ENCODE results near the gene SORBS1.

The SORBS1 gene

DNA sequence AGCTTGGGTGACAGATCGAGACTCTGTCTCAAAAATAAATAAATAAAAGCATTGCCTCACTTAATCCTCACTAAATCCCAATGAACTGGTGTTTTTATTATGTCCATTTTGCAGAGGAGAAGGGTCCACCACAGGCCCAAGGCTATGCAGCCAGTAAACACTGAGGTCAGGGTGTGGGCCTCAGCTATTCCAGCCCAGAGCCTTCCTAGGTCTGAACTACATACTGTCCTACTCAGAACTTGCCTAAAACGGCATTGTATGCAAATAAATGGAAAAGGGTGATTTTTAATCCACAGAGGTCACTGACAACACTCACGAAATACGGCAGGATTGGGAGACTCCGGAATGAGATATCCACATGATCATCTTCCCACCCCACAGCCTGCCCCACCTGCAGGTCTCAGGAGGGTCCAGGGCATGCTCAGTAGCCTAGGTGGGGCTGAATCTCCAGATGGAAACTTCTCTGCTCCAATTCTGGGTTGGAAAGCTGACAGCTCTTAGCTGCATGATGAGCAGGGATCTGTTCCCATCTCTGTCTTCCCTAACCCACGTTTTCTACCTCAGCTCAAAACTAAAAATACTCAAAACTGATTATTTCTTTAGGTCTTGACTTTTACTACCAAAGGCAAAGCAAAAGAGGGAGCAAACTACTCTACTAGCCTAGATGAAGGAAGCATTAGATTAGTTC lies 121.0 kb downstream of the SORBS1 start:
- DNase-seq (ENCODE audit: low read depth in 2 of 2): no peak

DNA sequence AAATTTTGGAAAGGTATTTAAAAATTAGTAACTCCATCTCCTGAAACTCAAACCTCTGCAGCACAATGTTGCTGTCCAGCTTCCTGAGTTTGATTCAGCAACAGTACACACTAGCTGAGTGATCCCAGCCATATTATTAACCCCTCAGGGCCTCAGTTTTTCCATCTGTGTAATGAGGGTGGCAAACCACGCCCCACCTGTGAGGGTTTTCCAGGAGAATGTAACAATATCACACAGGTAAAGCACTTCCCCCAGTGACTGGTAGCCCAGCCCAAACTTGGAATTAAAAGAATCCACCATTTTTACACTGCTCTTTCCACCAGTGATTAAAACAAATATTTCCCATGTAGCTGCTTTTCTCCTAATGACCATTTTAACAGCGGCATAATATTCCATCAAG lies 122.4 kb downstream of the SORBS1 start:
- no peak for DNase-seq (ENCODE audit: low read depth in 2 of 2)

GRCh38 chr10:95437669-95438068 lies 123.5 kb downstream of the SORBS1 start:
- no peak for DNase-seq (ENCODE audit: low read depth in 2 of 2)

GRCh38 chr10:95435548-95436279 lies 125.5 kb downstream of the SORBS1 start:
- no peak for DNase-seq (ENCODE audit: low read depth in 2 of 2)

GRCh38 chr10:95434583-95434982 lies 126.6 kb downstream of the SORBS1 start:
- no peak for DNase-seq (ENCODE audit: low read depth in 2 of 2)

GRCh38 chr10:95431900-95432342 lies 129.2 kb downstream of the SORBS1 start:
- DNase-seq (ENCODE audit: low read depth in 2 of 2): no peak

GRCh38 chr10:95430231-95430951 lies 130.8 kb downstream of the SORBS1 start:
- DNase-seq (ENCODE audit: low read depth in 2 of 2): no peak

DNA sequence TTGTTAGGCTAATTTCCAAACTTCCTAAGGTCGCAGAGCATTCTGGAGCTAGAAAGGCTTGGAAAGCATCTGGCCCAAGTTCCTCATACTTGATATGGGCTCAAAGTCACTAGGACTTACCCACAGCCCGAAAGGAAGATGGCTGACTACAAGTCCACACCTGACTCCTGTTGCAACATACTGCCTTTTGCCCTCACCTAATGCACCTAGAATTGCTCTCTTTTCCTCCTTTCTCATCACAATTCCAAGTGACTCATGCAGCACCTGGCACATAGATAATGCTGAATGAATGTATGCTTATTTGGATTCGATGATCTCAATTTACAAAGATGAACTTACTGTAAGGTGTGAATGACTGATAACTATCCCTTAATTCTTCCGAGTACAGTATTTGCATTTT lies 131.5 kb downstream of the SORBS1 start:
- no peak for DNase-seq (ENCODE audit: low read depth in 2 of 2)

DNA sequence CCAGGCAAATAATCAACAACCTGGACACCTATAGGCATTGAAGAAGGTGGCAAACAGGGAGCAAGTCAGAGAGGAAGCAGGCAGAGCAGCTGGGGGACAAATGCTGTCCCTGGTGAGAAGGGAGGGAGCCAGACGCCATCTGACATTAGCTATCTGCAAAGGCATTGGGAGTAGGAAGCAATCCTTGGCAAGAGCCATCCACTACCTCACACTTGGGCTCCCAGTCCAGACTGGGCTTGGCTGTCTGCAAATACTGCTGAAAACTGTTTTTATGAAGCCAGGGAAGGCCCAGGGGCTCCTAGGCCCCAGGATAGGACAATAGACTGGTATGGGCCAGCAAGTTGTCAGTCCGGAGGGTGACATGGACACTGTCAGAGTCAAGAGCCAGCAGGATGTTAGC lies 132.5 kb downstream of the SORBS1 start:
- DNase-seq (ENCODE audit: low read depth in 2 of 2): no peak

GRCh38 chr10:95426482-95426881 lies 134.7 kb downstream of the SORBS1 start:
- DNase-seq (ENCODE audit: low read depth in 2 of 2): no peak

DNA sequence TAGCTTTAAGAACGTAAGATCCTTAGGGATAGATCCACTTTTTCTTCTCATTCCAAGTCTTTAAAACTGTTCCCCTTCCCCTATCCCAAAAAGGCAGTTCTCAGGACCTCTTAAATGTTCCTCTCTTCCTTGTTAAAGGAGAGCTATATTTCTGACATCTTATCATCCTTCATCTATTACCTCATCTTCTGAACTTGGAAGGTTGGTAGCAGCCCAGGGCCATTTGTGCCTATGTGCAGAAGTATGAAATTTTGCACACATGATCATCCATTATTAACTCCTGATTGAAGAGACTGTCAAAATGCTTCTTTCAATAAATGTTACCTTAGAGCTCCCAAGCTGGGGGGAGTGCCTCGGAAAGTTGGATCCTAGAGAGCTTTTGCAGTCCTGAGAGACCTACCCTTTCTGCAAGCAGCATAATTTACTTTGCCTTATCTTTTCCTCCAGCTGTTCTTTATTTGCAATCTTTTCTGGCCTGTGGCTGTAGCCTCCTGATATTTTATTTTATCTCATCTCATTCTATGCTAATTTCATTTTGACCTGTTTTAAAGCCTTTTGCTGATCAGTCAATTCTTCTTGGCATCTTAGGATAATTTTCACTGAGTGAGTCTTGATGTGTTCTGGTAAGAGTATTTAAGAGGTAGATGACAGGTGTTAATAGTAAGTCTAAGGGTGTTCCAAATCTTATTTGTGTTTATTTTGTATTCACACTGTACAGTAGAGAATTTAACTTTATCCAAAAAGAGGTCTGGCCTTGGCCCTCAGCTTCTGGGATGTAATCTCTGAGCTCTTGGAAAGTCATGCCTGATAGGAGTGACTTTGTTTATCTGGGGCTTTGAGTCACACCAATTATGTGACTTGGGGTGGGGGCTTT lies 135.3 kb downstream of the SORBS1 start:
- no peak for DNase-seq (ENCODE audit: low read depth in 2 of 2)

DNA sequence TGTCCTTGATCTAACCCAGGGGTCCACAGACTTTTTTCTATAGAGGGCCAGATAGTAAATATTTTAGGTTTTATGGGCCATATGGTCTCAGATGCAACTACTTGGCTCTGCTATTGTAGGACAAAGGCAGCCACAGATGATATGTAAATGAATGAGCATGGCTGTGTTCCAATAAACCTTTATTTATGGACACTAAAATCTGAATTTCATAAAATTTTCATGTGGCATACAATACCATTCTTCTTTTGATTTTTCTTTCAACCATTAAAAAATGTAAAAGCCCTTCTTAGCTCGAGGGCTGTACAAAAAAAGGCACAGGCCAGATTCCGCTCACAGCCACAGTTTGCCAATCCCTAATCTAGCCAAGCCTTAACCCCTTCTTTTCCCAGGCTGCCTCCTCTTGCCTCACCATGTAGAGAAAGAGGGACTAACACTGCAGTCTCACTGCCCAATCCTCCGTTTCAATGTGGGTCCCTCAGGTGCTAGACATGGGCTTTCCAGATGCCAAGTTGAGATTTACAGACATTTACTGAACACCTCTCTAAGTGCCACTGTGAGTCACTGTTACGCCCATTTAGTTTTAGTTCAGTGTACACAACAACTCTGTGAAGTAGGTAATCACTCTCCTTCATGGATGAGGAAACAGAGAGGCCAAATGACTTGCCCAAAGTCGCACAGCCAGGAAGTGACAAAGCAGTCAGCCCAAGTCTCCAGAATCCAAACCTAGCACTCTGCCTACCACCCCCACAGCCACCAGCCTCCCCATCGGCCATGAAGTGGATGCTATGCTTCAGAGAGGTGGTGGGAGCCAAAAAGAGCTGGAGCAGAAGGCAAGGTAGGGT lies 137.8 kb downstream of the SORBS1 start:
- DNase-seq (ENCODE audit: low read depth in 2 of 2): no peak

- no peak for DNase-seq (ENCODE audit: low read depth in 2 of 2)
These were observed 138.9 kb downstream of the SORBS1 start for GRCh38 chr10:95422233-95422632.

- DNase-seq (ENCODE audit: low read depth in 2 of 2): no peak
These were observed 139.4 kb downstream of the SORBS1 start for GRCh38 chr10:95421782-95422181.

DNA sequence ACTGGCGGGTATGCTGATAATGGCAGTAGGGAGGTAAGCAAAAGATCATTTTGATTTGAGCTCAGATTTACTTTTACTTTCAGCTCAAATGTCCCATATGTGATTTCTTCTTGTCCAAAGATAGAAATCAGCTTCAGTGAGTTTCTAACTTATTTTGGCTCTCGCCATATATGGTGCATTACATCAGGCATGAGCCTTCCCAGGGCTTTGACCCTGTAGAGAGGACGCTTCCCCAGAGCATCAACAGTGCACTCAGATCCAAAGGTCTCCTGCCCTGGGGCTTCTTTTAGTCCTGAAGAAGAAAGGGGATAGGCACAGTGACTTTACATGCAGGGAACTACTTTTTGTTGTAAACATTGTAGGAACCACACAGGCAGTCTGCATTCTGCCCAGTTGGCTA lies 141.8 kb downstream of the SORBS1 start:
- no peak for DNase-seq (ENCODE audit: low read depth in 2 of 2)

GRCh38 chr10:95416973-95417372 lies 144.2 kb downstream of the SORBS1 start:
- no peak for DNase-seq (ENCODE audit: low read depth in 2 of 2)

GRCh38 chr10:95416270-95416669 lies 144.9 kb downstream of the SORBS1 start:
- no peak for DNase-seq (ENCODE audit: low read depth in 2 of 2)

DNA sequence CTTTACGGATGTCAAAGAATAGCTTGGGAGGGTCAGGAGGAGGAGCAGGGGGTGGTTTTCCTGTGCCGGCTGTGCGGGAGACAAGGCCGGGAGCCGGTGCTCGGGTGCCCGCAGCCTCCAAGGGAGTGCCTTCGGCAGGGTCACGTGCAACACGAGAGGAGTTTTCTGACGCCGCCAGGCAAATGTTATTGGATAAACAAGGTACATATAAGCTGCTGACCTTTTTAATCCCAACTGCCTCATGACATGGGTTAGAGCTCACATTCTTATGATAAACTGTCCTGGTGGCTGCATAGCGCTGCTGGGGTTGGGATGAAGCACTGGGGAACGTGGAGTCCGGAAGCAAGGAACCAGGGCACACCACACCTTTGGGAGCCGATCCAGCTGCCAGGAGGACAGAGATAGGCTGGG lies 145.5 kb downstream of the SORBS1 start:
- DNase-seq (ENCODE audit: low read depth in 2 of 2): no peak

DNA sequence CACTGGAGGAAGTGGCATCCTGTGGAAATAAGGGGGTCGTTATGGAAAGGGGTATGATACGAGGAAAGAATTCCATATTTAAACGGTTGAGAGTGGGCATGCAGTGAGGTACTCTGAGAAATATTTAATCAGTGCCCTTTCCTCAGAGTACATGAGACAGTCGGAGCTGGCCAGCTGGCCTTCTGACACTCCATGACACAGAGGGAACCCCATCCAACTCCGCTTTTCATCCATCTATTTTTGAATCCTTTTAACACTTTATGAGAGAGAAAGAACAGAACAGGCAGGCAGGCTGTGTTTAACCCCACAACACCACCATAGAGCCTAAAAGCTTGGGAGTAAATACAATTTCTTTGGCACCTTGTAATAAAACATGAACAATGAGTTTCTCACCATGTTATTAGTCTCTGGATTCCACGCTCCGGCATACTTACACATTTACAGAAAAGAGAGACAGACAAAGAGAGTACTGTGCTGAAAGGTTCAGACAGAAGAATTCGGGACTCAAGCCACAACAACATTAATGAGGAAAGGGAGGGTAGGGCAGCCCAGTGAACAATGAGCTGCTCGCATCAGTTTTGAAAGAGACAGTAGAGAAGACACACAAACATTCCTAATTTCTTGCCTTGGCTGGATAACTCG lies 146.2 kb downstream of the SORBS1 start:
- DNase-seq (ENCODE audit: low read depth in 2 of 2): no peak
